T-helper 2 cell treated with Interferon-gamma antibody and Interleukin-4, amounts not matched to agents 5 μg/mL and 100 μg/mL, for 36 hours (primary cell): ENCODE measurements around the gene MESP2.

Source experiments
- DNase-seq: peaks from one replicate; pipeline ENCODE4 v3.0.0; 2021; ENCODE audit warnings: low spot score
- H3K27ac Mint-ChIP-seq: one replicate; pipeline ENCODE4 v1.8.0; 2021; ENCODE audit warnings: mild to moderate bottlenecking, mixed read lengths
- H3K27me3 Mint-ChIP-seq: one replicate; pipeline ENCODE4 v1.8.0; 2021; ENCODE audit warnings: low read depth, mixed read lengths
- H3K36me3 Mint-ChIP-seq: one replicate; pipeline ENCODE4 v1.8.0; 2021; ENCODE audit warnings: low read depth, mixed read lengths
- H3K4me1 Mint-ChIP-seq: one replicate; pipeline ENCODE4 v1.8.0; 2021; ENCODE audit warnings: low read depth, mixed read lengths
- H3K4me3 Mint-ChIP-seq: one replicate; pipeline ENCODE4 v1.8.0; 2022; ENCODE audit warnings: mild to moderate bottlenecking, moderate library complexity, mixed read lengths
- H3K9me3 Mint-ChIP-seq: one replicate; pipeline ENCODE4 v1.8.0; 2021; ENCODE audit warnings: mixed read lengths

MESP2 gene

DNA sequence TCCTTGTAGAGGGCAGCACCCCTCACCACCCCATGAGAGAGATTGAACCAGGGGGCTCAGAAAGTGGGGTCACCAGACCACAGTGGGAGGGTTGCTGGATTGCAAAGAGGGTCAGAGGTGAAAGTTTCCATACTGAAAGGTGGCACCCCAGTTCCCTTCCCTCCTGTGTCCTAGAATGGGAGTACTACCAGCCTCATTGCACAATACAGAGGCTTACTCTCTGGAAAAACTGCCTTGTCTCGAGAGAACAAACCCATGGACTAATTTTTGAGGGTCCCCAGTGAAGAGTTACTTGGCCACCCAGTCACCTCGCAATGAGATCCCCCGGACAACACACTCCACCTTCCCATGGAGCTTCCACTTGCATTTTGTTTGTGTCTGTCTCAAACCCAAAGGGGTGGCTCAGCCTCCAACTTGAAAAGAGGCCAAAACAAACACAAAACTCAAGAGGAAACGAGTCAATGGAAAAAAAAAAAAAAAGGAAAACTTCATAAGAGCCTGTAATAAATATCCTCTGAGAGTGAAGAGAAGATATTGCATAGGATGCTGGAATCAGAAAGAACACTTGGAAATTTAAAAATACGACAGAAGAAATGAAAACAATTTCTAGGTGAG, 18.6 kb downstream of the MESP2 start:
- no peak overlapping the region for H3K4me3 Mint-ChIP-seq
- no peaks in the 10 kb centered on the region for H3K4me1 Mint-ChIP-seq

DNA sequence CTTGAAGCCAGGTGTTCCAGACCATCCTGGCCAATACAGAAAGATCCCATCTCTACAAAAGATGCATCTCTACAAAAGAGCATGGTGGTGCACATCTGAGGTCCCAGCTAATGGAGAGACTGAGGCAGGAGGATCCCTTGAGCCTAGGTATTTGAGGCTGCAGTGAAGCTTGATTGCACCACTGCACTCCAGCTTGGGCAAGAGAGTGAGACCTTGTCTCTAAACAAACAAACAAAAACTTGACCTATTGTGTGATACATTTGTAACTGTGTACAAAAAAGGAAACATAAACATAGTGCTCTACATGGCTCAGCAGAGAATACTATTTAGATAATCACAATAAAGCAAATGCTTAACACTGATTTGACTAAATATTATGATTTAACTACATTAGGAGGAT, 19.9 kb downstream of the MESP2 start:
- Mint-ChIP-seq H3K4me3 (no peak overlapping the region), H3K4me1 (no peaks in the 10 kb centered on the region), H3K9me3 (no peaks in the 10 kb centered on the region), H3K27me3 (peaks cover 2% of the 10 kb centered on the region), H3K27ac (no peak overlapping the region), H3K36me3 (no peaks in the 10 kb centered on the region)
- no peak for DNase-seq

More for the DNA sequence above, 18.6 kb downstream of the MESP2 start:
- H3K36me3 Mint-ChIP-seq: no peaks in the 10 kb centered on the region
- no peak overlapping the region for H3K27ac Mint-ChIP-seq
- no peaks in the 10 kb centered on the region for H3K9me3 Mint-ChIP-seq
- no peak for DNase-seq
- H3K27me3 Mint-ChIP-seq: peaks cover 2% of the 10 kb centered on the region

DNA sequence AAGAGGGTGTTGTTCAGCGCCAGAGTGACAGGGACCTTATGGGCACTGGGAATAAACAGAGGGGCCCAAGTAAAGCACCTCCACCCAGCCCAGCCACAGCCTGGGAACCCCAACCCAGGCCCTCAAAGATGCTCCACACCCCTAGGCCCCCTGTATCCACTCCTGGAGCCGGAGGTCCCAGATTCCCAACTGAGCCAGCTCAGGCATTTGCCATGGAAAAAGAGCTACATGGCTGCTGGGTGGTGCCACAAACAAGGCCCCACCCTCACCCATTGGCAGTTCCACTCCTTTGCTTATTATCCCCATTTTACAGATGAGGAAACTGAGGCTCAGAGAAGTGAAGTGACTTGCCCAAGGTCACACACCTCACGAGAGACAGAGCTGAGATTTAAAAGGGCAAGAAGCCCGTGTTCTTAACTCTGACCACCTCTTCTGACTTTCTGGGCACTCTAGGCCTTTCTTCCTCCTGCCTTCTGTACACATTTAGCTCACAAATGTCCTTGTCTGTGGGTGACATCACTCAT, 21.6 kb downstream of the MESP2 start:
- no peak for DNase-seq
- Mint-ChIP-seq H3K27me3 (peaks cover 2% of the 10 kb centered on the region), H3K36me3 (no peaks in the 10 kb centered on the region), H3K4me3 (no peak overlapping the region), H3K4me1 (no peaks in the 10 kb centered on the region), H3K9me3 (no peaks in the 10 kb centered on the region), H3K27ac (no peak overlapping the region)

DNA sequence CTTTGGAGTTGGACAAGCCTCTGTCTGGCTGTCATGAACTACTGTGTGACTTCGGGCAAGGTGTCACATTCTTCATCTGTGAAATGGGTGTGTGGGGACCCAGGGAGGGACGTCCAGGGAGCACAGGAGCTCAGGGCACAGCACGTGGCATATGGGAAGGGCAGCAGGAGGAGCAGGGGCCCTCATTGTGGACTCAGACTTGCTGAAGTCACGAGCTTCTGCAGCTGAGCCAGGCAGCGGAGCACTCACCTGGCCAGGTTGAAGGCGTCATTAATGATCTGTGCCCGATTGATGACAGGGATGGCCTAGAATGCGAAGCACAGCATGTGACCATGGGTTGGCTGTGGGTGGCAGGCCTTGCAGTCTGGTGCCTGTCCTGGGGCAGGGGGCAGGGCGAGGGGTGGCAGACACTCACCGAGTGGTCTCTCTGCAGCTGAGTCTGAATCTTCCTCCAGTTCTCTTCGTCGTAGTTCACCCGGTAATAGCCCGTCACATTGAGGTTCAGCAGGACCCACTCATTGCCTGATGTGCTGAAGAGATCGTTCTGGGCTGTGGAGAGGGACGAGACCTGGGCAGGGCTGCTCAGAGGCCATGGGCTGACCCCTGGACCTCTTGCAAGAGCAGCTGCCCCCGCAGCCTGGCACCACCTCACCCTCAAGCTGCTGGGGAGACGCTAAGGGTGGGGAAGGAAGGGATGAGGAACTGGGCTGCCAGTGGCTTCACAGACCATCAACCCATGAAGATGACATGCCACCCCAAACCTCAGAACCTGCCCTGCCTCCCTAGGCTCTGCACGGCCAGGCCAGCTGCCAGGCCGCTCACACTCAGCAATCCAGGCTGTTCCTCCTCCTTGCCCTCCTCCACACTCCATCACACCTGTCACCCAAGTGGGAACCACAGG, 23.1 kb downstream of the MESP2 start:
- H3K27ac Mint-ChIP-seq: no peak overlapping the region

DNA sequence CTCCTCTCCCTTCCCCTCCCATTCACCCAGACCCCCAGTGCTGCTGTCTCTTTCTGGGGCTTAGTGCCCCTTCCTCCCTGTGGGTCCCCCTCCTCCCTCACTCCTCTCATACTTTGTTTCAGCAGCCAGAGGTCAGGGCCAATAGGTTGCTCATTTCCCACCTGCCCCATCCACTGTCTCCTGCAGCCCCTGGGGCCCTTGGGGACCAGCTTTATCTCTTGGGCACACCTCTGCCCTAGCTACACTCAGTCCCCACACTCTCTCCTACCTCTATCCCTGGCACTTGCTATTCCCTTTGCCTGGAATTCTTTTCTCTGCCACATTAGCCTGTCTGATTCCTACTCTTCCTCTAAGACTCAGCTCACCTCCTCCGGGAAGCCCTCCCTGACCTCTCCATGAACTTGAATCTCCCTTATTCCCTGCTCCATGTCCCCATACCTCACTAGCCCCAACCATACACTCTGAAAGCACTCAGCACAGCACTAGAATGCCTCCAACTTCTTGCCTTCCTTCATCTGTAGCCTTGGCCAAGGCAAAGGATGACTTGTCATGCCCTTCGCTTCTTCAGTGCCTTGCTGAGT, 23.9 kb downstream of the MESP2 start:
- Mint-ChIP-seq H3K27ac (no peak overlapping the region), H3K27me3 (peaks cover 1% of the 10 kb centered on the region), H3K4me1 (no peaks in the 10 kb centered on the region), H3K36me3 (no peaks in the 10 kb centered on the region), H3K9me3 (no peaks in the 10 kb centered on the region), H3K4me3 (no peak overlapping the region)
- DNase-seq: no peak

More for the DNA sequence above, 23.1 kb downstream of the MESP2 start:
- H3K4me3 Mint-ChIP-seq: no peak overlapping the region
- no peaks in the 10 kb centered on the region for H3K4me1 Mint-ChIP-seq
- DNase-seq: no peak
- no peaks in the 10 kb centered on the region for H3K9me3 Mint-ChIP-seq
- H3K27me3 Mint-ChIP-seq: peaks cover 2% of the 10 kb centered on the region
- H3K36me3 Mint-ChIP-seq: no peaks in the 10 kb centered on the region

DNA sequence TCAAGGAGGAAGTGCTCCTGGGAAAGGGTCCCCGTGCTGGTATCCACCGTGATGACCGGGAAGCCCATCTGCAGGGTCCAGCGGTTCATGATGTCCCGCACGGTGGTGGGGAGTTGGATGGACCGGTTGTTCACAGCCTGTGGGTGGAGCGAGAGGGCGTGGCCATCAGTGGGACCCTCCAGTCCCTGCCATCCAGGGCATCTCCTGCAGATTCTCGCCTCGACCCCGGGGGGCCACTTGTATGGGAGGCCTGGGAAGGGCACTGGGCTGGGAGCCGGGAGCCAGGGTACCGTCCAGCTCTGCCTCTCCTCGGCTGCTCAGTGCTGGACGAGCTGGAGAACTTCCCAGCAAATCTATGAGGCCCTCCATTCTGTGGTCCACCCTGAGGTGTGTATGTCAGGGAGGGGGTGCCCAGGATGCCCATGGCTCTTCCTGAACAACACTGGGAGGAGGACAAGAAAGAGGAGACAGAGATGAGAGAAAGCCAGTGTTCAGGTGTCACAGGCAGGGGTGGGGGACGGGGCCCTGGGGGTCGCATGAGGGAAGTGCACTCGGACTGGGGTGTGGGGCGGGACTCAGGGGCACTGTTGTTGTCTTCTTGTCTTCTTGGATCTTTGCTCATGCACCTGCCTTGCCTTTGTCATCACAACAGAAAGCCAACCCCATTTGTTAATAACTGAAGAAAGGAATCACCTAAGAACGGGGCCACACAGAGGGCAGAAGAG, 25.5 kb downstream of the MESP2 start:
- no peaks in the 10 kb centered on the region for H3K9me3 Mint-ChIP-seq
- H3K27ac Mint-ChIP-seq: no peak overlapping the region
- H3K4me1 Mint-ChIP-seq: no peaks in the 10 kb centered on the region
- H3K27me3 Mint-ChIP-seq: no peaks in the 10 kb centered on the region
- DNase-seq: no peak
- H3K36me3 Mint-ChIP-seq: no peaks in the 10 kb centered on the region
- H3K4me3 Mint-ChIP-seq: no peak overlapping the region

DNA sequence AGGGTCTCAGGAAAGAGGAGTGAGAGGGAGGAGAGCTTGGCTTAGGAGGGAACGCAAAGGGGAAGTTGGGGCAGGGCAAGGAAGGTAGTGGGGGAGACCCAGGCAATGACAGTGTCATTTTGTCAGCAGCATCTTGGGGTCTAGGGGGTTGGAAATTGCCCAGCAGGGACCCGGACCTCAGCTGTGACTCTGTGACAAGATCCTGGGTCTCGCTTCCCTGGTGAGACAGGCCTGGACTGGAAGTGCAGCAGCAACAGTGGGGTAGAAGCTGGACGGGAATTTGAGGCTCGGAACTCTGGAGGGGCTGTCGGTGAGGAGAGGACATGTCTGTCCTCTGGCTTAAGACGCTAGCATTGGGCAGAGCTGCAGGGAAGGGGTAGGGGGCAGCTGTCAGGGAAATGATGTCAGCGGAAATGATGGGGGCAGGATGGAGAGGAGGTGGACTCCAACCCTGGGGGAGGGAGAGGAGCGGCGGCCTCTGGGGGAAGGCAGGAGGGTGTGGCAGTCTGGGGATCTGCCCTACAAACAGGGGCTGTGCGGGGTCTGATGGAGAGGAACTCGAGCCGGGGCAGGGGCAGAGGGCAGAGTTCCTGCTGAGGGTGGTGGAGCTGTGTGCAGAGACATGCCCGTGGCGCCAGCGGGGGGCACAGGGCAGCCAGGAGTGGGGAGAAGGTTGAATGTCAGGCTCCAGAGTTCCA, 26.2 kb downstream of the MESP2 start:
- Mint-ChIP-seq H3K27me3 (no peaks in the 10 kb centered on the region), H3K27ac (no peak overlapping the region), H3K36me3 (no peaks in the 10 kb centered on the region), H3K9me3 (no peaks in the 10 kb centered on the region), H3K4me1 (no peaks in the 10 kb centered on the region), H3K4me3 (no peak overlapping the region)
- DNase-seq: no peak

DNA sequence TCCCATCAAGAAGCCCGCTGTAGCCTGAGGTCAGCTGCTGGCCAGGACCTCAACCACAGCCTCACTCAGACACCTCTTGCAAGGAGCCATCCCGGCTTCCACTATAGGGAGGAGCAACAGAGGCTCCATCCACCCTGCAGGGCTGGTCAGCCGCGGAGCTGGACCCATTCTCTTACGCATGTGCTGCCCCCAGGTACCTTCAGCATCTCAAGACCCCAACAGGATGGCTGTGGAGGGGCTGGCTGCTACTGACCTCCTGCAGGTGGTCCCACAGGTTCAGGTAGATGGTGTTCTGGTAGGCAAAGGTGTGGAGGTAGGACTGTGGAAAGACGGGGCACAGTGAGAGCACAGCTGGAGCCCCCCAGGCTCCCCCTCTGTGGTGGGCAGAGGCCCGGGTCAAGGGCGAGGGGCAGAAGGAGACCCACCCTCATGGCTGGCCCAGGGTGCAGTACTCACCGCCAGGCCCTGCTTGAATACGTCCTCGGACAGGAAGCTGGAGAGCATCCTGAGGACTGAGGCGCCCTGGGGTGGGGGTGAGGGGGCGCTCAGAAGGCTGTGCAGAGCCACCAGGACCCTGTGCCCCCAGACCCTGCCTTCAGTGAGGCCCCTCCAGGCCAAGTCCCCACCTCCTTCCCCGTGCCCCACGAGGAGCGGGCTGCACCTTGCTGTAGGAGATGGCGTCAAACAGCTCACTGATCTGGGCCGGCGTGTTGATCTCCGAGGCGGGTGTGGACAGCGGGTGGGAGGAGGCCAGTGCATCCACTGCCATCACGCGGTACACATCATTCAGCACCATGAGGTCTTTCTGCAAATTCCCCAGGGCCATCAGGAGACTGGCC, 27.1 kb downstream of the MESP2 start:
- Mint-ChIP-seq H3K4me1 (no peaks in the 10 kb centered on the region), H3K9me3 (no peaks in the 10 kb centered on the region), H3K36me3 (no peaks in the 10 kb centered on the region), H3K27me3 (no peaks in the 10 kb centered on the region), H3K27ac (no peak overlapping the region), H3K4me3 (no peak overlapping the region)
- no peak for DNase-seq

DNA sequence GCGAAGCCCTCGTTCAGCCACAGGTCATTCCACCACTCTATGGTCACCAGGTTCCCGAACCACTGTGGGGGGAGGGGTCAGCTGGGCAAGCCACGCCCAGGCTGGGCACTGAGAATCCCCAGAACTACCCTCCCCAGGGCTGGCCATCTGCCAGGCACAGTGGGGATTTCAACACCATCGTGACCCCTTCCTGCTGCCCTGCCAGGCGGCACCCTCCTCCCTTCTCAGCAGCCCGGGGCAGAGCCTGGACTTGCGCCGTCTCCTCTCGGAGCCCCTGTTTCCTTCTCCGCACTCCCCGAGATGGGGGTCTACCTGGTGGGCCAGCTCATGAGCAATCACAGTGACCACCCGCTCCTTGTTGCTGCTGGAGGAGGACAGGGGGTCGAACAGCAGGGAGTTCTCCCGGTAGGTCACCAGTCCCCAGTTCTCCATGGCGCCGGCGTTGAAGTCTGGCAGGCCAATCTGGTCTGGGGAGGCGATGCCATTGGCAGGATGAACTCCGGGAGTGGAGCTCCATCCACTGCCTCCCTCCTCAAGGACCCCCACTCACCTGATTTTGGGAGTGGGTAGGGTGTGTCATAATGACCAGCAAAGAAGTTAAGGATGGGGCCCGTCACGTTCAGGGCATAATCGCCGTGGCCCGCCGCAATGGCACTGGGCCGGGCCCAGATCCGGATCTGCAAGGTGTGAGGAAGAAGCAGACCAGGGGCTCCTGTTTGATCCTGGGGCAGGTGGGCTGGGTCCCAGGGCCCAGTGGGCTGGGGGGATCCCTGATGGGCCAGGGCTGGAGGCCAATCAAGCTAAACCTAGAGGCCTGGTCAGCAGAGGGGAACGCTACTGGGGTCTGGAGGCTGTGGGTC, 28.0 kb downstream of the MESP2 start:
- Mint-ChIP-seq H3K4me3 (no peak overlapping the region), H3K27me3 (no peaks in the 10 kb centered on the region), H3K9me3 (no peaks in the 10 kb centered on the region), H3K4me1 (no peaks in the 10 kb centered on the region), H3K27ac (no peak overlapping the region), H3K36me3 (no peaks in the 10 kb centered on the region)
- DNase-seq: no peak

DNA sequence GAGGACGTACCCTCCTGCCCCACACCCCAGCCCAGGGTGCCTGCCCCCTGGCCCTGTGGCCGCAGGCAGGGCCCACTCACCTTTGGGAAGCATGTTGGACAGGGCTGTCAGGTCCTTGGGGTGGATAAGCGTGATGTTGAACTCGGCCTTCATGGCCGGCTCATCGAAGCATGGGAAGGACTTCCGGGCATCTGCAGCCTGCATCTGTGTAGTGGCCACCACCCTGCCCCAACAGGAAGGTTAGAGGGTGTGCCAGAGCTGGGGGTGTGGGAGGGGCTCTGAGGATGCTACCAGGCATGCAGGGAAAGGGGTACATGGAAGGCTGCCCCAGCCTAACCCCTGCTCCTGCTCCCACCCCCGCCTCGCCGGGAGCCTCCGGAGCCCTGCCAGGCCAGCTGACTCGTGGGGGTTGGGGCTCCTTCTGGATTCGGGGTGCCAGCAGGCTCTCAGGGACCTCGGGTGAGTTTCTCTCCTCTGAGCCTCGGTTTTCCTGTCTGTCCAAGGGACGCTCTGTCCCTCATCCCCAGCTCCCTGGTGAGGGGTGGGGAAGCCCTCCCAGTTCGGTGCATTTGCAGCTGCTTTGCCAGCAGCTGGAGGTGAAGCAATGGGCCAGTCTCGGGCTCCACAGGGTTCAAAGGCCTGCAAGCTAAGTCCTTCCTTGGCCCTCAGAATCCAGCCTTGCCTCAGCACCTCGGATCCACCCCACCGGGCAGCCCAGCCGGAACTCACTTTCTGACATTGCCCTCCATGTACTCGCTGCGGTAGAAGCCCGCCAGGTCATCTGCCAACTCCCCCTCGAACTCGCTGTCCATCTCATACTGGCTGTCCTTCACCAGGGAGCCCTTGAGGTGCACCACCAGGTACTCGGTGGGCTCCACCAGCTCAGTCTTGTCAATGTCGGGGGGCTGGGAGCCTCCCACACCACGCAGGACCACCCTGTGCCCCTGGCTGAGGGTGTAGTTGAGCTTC, 29.4 kb downstream of the MESP2 start:
- Mint-ChIP-seq H3K4me3 (no peak overlapping the region), H3K36me3 (no peaks in the 10 kb centered on the region), H3K4me1 (no peaks in the 10 kb centered on the region), H3K27me3 (no peaks in the 10 kb centered on the region), H3K9me3 (no peaks in the 10 kb centered on the region), H3K27ac (no peak overlapping the region)
- no peak for DNase-seq

DNA sequence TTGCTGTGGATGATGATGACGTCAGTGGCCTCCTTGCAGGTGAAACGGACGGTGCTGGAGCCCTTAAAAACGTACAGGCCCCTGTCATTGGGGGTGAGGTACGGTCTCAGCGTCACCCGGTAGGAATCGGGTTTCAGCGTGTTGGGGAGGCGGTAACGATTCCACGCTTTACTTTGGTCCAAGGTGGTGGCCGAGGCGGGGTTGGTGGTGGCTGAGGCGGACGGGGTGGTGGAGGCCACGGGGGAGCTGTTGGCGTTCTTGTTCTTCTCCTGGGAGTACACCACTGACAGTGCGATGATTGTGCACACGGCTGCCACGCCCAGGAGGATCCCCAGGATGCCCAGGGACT, 30.1 kb downstream of the MESP2 start:
- Mint-ChIP-seq H3K4me3 (no peak overlapping the region), H3K36me3 (no peaks in the 10 kb centered on the region), H3K4me1 (no peaks in the 10 kb centered on the region), H3K9me3 (no peaks in the 10 kb centered on the region), H3K27ac (no peak overlapping the region), H3K27me3 (no peaks in the 10 kb centered on the region)
- DNase-seq: no peak
